PC-9 (cell line): Measurements from ENCODE around the gene LEP.

Source experiments
- CTCF ChIP-seq: fragments of 200-600 bp; sonication (generic); conservative IDR thresholded peaks from 2 replicates; pipeline ENCODE4 v1.6.1; 2017; ENCODE audit warnings: mixed run types, antibody characterized with exemption, mild to moderate bottlenecking, moderate library complexity
- EZH2 ChIP-seq: fragments of 200-600 bp; sonication (generic); IDR thresholded peaks from 2 replicates; pipeline ENCODE4 v1.8.0; 2017; ENCODE audit warnings: antibody characterized with exemption, low read depth

DNA sequence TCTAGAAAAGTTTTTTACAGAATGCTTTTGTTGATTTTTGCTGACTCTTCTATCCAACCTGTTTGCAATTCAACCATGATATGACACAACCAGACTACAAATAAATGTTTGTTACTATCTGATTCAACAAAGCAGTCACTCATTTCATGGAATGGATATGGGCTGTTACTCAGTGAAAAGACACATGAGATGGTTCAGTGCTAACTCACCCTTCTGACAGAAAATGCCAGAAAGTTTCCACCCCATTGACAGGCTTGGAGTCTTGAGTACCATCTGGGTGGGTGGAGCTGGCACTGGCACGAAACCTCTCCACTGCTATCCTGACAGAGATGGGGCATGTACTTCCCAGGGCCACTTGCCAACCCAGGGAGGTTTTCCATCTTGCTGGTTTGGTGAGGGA, 63.1 kb downstream of the LEP start:
- no peak for TF ChIP-seq EZH2
- no peak for TF ChIP-seq CTCF
